Activated CD4-positive, alpha-beta T cell treated with anti-CD3 and anti-CD28 coated beads for 1 hour (primary cell): ENCODE results near the gene ATP10A.
"Not testable (repeated sequence)": the region's sequence is repeated elsewhere in the genome, so short reads cannot be mapped to it uniquely, and the experiment has no call there.

Experiments used
- DNase-seq: peaks from one replicate; pipeline ENCODE4 v3.0.0-alpha.2; 2020

The ATP10A gene

DNA sequence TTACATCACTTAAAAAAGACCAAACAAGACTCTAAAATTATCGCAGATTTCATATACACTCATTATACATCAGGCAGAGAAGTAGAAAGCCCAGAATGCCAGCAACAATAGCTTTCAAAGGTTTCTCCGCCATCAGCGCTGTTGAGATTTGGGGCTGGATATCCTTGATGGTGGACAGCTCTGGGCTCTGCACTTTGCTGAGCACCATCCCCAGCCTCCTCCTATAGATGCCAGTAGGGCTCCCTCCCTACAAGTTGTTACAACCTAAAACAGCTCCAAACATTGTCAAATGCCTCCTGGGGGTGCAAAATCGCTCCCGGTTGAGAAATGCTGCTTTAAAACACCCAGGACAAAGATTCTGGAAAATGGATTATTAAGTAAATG lies 73.5 kb downstream of the ATP10A start:
- no peak for DNase-seq

DNA sequence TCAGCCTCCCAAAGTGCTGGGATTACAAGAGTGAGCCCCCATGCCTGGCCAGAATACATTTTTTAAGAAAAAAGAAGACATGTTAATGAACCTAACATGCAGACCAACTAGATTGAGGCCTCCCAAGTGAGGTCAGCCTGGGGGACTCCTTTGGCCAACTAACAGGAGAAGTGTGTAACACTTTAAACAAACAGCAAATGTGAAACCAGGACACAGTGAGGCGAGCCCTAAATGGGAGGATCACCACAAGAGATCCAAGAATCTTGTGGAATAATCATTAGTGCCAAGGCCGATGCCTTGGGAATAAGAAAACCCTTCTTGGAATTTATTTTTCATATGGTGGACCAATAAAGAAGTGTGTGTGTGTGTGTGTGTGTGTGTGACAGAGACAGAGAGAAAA lies 73.9 kb downstream of the ATP10A start:
- DNase-seq, result no peak

DNA sequence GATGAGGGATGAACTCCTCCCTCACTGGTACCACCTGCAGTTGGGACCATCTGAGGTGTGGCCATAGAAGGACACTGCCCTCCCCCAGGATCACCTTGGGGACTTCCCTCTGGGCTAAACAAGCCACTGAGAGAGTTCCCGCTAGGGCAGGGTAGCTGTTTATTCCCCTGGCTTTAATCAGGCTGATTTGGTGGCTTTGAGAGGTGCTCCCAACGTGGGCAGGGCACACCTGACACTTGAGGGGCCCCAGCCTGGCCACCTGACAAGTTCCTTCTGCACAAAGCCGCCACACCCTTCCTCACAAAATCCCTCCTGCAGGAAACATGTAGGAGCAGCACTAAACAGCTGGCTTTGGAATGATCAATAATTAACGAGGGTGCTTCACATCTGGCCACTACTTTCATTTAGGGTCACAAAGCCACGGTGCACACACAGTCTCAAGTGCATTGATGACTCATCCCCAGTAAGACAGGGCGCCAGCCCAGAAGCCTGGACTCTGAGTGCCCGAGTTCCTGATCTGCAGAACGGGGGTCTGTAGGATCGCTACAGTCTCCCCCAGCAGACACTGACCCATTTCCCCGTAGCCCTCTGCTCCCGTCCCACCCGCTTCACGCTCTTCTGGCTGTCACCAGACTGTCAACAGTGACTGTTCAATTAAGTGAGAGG lies 75.1 kb downstream of the ATP10A start:
- DNase-seq, result no peak

DNA sequence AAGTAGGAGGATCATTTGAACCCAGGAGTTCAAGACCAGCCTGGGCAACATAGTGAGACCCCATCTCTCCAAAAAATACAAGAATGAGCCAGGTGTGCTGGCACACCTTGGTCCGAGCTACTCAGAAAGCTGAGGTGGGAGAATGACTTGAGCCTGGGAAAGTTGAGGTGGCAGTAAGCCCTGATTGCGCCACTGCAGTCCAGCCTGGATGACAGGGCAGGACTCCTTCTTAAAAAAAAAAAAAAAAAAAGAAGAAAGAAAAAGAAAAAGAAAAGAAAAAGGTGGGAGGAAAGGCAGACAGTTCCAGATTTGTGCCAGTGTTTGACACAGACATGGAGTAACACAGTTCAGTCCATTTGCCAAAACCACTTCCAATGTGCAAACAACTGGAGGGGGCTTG lies 75.7 kb downstream of the ATP10A start:
- DNase-seq, result no peak

DNA sequence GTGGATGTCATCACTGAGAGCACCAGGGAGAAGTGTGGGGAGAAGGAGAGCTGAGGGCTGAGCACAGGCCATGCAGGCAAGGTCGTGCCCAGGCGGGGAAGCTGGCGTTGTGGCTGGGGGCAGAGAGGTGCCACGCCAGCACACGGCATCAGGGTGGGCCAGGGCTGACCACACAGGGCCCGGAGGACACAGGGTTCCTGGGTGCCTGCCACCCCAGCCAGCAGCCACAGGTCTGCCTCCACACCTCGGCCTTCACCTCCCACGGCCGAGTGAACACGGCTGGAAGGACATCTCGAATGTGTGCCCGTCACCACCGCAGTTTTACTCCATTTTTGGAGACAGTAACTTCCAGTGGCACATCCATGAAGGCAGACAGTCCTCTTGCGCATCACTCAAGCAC lies 77.1 kb downstream of the ATP10A start:
- DNase-seq, result no peak

DNA sequence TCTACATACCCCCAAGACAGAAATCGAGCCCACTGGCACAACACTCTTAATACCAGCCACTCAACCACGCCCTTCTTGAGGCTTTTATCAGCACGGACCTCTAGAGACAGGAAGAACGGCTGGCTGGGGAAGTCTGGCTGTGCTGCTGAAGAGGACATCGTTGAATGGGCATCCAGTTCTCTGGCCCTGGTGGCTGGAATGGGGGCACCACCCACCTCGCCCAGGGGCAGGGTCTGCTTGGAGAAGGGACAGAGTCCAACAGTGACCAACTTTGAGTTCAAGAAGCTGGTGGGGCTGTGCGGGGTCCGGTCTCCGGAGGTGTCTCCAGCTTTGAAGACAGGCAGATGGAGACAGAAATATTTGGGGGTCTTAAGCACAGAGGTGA lies 77.5 kb downstream of the ATP10A start:
- no peak for DNase-seq

DNA sequence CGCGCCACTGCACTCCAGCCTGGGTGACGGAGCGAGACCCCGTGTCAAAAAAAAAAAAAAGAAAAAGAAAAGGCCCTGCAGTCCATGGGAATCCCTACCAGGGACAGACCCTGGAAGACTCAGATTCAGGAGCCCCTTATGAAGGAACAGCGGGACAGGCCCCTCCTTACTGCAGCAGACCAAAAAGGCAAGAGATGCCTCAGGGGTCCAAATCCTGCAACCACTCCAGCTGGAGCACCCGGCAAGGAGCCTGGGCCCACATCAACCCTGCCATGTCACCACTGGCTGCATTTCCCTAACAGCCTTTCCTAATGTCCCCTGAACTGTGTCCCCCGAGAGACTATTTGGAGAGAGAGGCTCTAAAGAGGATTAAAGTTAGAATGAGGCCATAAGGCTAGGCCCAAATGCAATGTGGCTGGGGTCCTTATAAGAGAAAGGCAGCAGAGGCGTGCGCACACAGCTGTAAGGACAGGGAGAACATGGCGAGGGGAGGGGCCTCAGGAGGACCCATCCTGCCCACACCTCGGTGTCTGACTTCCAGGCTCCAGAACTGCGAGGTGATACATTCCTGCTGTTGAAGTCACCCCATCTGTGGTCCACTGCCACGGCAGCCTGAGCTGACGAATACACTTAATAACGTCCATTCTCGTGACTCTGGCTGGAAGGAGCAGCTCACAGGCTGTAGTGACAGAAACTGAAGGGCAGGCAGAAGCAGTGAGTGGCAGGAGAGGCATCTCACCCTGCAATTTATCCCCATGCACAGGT lies 78.1 kb downstream of the ATP10A start:
- no peak for DNase-seq

DNA sequence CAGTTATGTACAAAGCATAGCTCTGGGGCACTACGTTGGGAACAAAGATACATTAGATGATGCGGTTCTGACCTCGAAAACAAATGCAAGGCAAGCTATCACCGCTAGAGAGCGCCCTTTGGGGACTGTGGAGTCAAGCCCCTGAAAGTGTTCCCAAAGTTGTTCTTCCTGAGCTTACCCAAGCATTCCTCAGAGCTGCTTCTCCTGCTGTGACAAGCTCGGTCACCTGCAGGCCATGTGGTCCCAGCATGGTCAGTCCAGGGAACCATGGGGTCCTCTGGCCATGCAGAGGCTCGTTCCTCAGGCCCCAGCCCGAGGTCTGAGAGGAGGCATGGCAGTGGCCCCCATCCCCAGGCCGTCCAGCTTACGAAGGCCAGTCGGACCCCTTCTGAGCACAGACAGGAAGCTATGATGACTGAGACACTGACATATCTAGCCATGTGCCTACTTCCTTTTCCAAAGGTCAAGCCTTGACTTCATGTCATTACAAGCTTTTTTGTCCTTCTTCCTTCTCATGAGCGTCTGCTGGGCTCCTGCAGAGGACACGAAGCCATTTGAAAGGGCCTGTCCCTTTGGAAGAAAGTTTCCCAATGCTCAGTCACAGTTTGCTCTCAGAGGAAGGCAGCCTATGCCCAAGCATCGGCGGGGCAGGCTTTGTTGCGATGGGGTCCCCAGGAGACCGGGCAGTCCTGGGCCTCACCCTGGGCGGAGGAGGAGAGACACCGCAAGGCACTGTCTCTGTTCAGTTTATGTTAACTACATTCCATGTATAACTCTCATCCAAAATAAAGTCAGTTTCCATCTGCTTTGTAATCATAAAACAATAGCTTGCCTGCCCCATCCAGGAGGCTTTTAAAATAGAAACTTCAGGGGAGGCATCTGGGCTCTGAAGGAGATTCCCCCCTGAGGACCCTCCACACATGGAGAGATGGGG lies 79.3 kb downstream of the ATP10A start:
- DNase-seq, result no peak

DNA sequence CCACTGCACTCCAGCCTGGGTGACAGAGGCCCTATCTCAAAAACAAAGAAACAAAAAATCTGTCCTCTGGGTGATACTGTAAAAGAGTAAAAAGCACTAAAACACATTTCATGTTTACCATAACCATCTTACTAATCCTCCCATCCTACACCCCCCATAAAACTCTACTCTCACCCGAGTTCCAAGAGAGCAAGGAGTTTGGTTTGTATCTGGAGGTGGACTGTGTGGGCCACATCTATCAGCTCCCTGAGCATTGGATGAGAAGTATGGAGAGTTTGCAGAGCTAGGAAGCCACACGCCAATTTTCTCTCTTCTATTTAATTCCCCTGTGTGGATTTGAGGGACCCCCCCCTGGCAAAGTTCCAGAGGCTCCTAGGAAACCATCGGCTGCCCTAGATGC lies 80.0 kb downstream of the ATP10A start:
- DNase-seq, result no peak

DNA sequence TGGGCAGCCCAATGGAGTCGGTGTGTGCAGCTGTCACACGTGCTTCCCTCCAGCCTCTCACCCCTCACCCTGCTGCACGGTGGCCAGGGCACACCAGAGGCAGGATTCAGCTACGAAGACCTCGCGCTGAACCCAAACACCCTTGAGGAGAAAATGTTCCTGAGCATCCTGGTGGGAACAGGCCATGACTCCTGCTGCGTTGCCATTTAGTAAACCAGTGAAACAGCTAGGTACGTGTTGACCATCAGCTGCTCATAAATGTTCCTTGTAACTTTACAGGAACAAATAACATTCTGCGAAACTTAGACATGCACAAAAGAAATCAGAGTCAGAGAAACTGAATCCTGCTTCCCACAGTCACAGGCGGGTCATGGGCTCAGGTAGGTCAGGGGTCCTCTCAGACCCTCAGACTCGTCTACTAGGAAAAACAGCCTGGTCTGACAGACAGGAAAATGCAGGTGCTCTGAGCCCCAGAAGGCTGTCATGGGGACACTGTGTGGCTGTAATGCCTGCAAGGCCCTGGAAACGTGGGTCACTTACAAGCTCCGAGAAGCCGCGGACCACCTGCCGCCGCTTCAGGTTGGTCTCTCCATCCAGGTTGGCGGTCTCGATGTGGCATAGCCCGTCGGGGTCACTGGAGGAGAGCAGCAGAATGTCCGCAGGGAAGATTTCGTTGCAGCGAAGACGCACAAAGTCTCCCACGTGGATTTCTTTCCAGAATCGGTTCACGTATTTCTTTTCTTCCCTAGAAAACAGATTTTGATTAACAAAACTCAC lies 82.5 kb downstream of the ATP10A start:
- DNase-seq, result no peak

DNA sequence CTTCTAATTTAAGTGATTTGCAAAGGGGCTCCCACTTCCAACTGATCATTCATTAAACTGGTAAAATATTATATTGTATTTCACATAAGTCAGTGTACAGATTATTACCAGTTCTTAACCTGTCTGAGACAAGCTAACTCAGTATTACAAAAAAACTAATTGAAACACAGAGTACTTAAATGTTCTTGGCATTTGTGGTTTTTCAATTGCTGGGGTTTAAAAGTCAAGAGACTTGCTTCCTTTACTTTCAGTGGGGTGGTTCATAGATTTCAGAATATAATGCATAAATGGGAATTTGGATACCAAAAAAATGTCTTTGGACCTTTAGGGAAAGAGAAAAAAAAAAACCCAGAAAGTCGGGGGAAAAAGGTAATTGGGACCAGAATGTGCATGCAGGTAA lies 85.0 kb downstream of the ATP10A start:
- no peak for DNase-seq

DNA sequence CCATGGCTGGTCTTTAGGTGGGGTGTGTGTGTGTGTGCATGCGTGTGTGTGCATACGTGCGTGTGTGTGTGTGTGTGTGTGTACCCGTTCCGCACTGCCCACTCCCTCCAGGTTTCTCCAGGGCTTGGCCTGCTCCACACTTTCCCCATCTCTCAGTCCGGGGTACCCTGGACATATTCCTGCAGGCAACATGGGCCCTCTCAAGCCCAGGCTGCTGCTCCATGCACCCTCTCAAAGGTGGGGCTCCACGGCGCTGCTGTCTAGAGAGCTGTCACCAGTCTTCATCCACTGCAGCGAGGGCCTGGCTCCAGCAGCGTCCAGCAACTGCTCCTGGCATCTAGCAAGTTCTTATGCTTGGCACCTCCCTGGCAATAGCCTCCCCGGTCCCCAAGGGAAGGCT lies 86.1 kb downstream of the ATP10A start:
- DNase-seq, result no peak

DNA sequence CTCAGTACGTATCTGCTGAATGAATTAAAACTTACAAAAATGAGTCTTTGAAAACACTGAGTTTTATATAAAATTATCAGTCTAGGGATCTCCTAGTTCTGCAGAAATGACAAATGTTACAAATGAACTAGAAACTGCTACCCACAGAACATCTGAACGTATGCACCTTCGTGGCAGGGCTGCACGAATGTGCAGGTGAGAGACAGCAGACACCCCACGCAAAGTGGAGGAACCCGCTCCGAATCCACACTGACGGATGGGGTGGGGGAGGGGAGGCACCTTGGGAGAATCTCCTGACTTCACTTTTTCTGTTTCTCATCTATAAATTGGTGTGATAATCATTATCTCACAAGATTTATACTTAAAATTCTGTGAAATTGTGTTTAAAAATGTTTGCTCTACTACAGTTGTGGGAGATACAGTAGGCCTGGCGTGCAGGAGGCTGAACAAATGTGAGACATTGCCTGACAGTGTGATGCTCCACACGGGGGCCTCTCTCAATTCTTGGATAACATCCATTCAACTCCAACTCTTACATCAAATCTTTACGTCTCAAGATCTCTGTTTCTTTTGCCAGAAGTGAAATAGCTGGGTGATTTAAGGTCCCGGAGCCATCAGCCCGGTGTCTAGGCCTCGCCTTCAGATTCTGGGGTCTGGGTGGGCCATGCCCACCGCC lies 86.9 kb downstream of the ATP10A start:
- DNase-seq, result no peak

DNA sequence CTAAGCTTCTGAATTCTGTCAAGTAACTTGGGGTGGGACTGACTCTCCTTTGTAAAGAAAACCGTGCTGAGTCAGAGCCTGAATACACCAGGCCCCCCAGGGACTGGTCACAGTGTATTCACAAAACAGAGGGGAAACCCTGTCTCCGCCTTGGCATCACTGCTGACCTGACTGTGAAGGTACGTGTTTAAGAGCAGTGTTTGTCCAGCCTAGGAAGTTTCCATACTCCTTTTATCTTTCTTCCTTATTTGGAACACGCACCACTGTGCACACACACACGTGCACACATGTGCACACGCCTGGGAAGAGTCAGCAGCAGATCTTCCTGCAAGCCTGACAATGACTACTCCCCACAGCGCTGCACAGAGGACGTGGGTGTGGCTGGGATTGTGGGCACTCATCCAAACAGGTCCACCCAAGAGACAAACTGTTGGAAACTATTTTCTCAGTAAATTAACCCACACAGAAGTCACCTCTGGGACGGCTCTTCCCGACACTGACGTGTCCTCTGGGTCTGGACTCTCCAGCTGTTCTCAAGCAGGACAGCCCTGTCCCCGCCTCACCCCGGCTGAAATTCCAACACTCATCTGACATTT lies 87.7 kb downstream of the ATP10A start:
- no peak for DNase-seq

DNA sequence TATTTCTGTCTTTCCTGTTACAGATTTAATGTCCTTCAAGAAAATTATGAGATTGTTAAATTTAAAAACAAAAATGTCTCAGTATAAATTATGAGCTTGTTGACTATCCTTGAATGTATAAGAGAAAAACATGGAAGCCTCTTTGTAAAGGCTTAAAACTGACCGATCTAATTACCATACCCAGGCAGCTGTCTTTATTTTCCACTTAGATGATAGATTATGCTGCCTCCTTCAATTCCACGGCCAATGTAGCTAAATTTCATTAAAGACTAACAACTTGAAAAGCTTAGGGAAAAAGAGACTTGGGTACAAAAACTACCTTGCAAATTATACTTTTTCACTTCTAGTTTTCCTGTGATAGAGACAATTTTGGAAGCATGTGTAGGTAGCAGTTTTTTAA lies 88.3 kb downstream of the ATP10A start:
- DNase-seq, result no peak

DNA sequence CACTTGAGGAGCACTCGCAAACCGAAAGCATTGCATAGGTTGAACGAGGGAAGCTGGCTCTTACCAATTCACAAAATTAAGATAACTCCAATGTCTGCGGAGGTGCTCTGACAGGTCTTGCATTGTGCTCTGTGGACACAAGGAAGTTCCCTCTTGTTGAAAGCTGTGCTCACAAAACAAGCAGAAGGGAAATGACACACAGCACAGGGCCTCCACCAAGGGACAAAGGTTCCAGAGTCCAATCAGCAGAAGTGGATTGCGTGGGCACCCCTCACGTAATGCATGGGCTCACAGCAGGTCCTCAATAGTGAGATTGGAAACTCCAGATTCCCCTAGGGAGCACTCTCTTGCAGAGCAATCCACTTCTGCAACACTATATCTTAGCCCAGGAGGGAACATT lies 89.9 kb downstream of the ATP10A start:
- no peak for DNase-seq

DNA sequence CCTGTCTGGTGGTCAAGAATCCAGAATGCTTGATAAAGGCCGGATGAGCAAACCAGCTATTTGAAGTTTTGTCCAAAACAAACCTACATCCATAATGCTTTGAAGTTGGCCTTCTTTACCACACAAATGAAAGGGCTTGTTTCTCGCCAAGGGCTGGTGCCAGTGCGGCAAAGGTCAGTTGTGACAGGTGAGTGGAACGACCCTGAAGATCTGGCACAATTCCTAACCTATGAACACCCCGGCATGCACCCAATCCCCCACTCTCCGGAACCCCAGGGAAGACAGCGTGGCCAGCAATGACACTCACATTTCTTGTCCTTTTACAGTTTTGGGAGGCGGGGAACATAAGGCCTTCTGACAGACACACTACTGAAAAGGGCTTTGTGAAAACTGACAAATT lies 90.6 kb downstream of the ATP10A start:
- no peak for DNase-seq

DNA sequence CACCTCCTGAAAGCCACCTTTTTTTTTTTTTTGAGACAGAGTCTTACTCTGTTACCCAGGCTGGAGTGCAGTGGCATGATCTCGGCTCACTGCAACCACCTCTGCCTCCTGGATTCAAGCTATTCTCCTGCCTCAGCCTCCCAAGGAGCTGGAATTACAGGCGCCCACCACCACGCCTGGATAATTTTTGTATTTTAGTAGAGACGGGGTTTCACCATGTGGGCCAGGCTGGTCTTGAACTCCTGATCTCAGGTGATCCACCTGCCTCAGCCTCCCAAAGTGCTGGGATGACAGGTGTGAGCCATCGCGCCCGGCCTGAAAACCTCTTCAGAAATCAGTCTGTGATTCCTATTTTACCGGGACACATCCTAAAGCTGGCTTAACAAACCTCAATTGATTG lies 91.4 kb downstream of the ATP10A start:
- DNase-seq, result not testable (repeated sequence)

DNA sequence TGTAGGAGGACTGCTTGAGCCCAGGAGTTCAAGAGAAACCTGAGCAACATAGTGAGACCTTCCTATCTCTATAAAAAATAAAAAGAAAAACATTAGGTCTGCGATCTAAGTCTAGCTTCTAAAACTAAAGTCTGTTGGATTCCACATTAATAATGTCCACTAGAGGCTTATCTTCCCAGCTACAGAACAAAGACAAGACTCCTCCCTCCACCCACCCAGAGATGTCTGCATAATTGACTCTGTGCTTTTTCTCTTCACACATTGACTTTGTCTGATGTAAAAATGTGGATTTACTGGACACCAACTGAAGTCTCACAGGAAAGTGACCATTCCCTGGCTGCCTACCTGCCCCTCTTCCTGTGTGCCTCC lies 91.8 kb downstream of the ATP10A start:
- DNase-seq, result no peak

DNA sequence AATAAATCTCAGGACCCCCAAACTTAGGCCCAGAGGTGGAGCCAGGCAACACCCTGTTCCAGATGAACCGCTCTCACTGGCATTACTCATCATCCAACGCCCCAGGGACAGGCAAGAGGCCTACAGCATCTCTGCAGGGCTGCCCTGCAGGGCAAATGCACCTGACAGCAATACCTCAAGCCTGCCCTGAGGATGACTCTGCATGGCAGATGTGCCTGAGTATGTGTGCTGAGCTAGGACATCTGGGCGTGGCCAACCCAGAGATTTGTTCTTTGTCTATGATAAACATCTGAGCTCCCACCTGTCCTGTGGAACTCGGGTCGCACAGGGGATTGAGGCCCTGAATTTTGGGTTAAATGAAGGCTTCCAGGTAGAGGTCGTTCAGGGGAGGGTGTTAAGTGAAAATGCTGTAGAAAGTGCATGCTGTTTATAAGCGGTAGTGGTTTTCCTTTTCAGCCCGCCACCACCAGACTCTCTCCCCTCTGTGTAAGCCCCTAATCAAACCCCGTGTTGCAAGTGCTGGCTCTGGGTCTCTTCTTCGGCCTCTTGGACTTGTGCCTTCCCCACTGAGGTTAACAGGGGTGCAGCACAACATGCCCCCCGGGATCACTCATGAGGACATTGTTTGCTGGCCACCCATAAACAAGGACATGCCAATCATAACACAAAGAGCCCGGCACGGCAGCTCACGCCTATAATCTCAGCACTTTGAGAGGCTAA lies 92.3 kb downstream of the ATP10A start:
- no peak for DNase-seq

DNA sequence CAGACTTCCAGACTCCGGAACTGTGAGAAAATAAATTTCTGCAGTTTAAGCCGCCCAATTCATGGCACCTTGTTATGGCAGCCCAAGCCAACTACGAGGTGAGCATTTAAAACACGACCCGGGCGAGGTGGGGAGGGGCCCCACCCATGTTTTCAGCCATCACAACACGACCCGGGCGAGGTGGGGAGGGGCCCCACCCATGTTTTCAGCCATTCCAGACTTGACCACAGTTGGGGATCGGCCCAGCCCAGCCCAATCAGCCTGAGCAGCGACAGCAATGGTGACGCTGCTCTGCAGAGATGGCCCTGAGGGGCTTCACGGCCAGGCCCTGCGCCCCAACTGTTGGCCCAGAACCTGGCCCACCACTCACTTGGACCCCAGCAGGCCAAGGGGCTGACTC lies 93.1 kb downstream of the ATP10A start:
- DNase-seq, result no peak
